HuH-7.5 (cell line): ENCODE measurements around the gene POU4F1.

Experiments used
- DNase-seq: peaks from one replicate; pipeline ENCODE4 v3.0.0; 2011; ENCODE audit warnings: low spot score

The POU4F1 gene

GRCh38 chr13:78606471-78607408 lies 3.4 kb upstream of the POU4F1 start:
- no peak for DNase-seq

GRCh38 chr13:78604782-78605611 lies 1.6 kb upstream of the POU4F1 start:
- DNase-seq, result no peak

- DNase-seq, result no peak
Measured at GRCh38 chr13:78602561-78603239, 652 bp downstream of the POU4F1 start.

GRCh38 chr13:78601874-78602560 lies 1.3 kb downstream of the POU4F1 start:
- DNase-seq, result no peak

GRCh38 chr13:78601124-78601873 lies 2.1 kb downstream of the POU4F1 start:
- no peak for DNase-seq

GRCh38 chr13:78600280-78600883 lies 3.0 kb downstream of the POU4F1 start:
- no peak for DNase-seq

GRCh38 chr13:78599645-78600279 lies 3.6 kb downstream of the POU4F1 start:
- no peak for DNase-seq

GRCh38 chr13:78598966-78599644 lies 4.2 kb downstream of the POU4F1 start:
- DNase-seq, result no peak

- no peak for DNase-seq
Measured at GRCh38 chr13:78598116-78598781, 5.1 kb downstream of the POU4F1 start.

GRCh38 chr13:78597602-78597932 lies 5.8 kb downstream of the POU4F1 start:
- DNase-seq, result no peak

- DNase-seq, result no peak
Measured at GRCh38 chr13:78596736-78597601, 6.4 kb downstream of the POU4F1 start.

- peak; percentile 71 for DNase-seq
Measured at GRCh38 chr13:78596399-78596735, 7.0 kb downstream of the POU4F1 start.

- peak; percentile 94 for DNase-seq
Measured at GRCh38 chr13:78595495-78596398, 7.6 kb downstream of the POU4F1 start.

GRCh38 chr13:78594456-78594975 lies 8.8 kb downstream of the POU4F1 start:
- DNase-seq, result no peak

- DNase-seq, result no peak
Measured at GRCh38 chr13:78593652-78594455, 9.5 kb downstream of the POU4F1 start.

GRCh38 chr13:78593129-78593528 lies 10.2 kb downstream of the POU4F1 start:
- DNase-seq, result no peak
